ENCODE measurements around the gene CST3.

DNA sequence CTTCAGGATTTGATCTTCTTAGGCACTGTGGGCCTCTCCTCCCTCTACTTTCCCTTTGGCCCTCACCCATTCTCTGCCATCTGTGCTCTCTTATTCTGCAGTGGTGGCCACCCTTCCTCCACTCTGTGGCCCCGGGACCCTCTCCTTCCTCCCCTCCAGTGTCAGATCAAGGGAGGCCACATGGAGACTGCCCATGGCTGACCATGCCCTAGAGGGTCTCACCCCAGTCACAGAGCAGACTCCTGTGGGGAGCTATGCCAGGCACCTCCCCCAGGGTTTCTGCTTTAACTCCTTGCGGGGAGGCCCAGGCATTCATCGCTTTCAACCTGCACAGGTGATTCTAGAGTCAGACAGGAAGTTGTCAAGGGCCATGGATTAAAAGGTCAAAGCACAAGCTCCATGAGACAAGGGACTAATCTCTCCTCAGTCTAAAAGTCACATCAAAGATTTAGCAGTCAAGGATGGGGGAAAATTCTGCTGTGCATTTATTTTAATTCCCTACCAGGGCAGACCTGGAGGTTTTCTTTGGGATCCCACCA is 15.7 kb upstream of the CST3 start:
- TF ChIP-seq CTCF (tag by site-specific recombination; IDR thresholded peaks at IDR 0.05) (no peak), ZBTB21 (tag by site-specific recombination; IDR thresholded peaks at IDR 0.05) (no peak), ZNF175 (tag by site-specific recombination; IDR thresholded peaks at IDR 0.05) (no peak), ZNF174 (tag by site-specific recombination; IDR thresholded peaks at IDR 0.05) (no peak), ZNF133 (tag by site-specific recombination; IDR thresholded peaks at IDR 0.05) (no peak), ZNF423 (tag by site-specific recombination; IDR thresholded peaks at IDR 0.05) (no peak), ZNF248 (tag by site-specific recombination; IDR thresholded peaks at IDR 0.05) (no peak), ZNF341 (tag by site-specific recombination; IDR thresholded peaks at IDR 0.05; ENCODE audit: low read depth) (no peak), ZNF747 (tag by site-specific recombination; IDR thresholded peaks at IDR 0.05) (no peak), ZBTB17 (tag by site-specific recombination; IDR thresholded peaks at IDR 0.05) (no peak), GLIS2 (tag by site-specific recombination; IDR thresholded peaks at IDR 0.05) (no peak)
- TF ChIP-seq, protein P1, sequence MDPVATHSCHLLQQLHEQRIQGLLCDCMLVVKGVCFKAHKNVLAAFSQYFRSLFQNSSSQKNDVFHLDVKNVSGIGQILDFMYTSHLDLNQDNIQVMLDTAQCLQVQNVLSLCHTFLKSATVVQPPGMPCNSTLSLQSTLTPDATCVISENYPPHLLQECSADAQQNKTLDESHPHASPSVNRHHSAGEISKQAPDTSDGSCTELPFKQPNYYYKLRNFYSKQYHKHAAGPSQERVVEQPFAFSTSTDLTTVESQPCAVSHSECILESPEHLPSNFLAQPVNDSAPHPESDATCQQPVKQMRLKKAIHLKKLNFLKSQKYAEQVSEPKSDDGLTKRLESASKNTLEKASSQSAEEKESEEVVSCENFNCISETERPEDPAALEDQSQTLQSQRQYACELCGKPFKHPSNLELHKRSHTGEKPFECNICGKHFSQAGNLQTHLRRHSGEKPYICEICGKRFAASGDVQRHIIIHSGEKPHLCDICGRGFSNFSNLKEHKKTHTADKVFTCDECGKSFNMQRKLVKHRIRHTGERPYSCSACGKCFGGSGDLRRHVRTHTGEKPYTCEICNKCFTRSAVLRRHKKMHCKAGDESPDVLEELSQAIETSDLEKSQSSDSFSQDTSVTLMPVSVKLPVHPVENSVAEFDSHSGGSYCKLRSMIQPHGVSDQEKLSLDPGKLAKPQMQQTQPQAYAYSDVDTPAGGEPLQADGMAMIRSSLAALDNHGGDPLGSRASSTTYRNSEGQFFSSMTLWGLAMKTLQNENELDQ (tag by site-specific recombination; IDR thresholded peaks at IDR 0.05; ENCODE audit: low read depth), result no peak
